NT2/D1 (cell line): Measurements from ENCODE around the gene CCT3.

ENCODE experiments used
- DNase-seq: peaks from one replicate; pipeline ENCODE4 v3.0.0-alpha.2; 2011; ENCODE audit warnings: low read depth, low spot score
- H3K27me3 ChIP-seq: 2 replicates; pipeline ENCODE4 v1.6.0; 2011; ENCODE audit warnings: mild to moderate bottlenecking; ENCODE audit not compliant: insufficient read length, insufficient read depth
- H3K36me3 ChIP-seq: 2 replicates; pipeline ENCODE4 v1.6.1; 2011; ENCODE audit warnings: mild to moderate bottlenecking, low read length, mixed read lengths; ENCODE audit not compliant: insufficient read depth, insufficient read length
- H3K4me1 ChIP-seq: 2 replicates; pipeline ENCODE4 v1.5.1; 2011; ENCODE audit not compliant: insufficient read depth, insufficient read length
- H3K4me3 ChIP-seq: 2 replicates; pipeline ENCODE4 v1.5.1; 2011; ENCODE audit warnings: low read depth; ENCODE audit not compliant: insufficient read length
- H3K9ac ChIP-seq: 2 replicates; pipeline ENCODE4 v1.6.0; 2011; ENCODE audit warnings: low read depth; ENCODE audit not compliant: insufficient read length
- H3K9me3 ChIP-seq: 2 replicates; pipeline ENCODE4 v1.5.1; 2011; ENCODE audit warnings: mild to moderate bottlenecking, low read length; ENCODE audit not compliant: insufficient read depth
- SUZ12 ChIP-seq: IDR thresholded peaks from 2 replicates; pipeline ENCODE4 v1.6.1; 2011; ENCODE audit not compliant: insufficient read length, insufficient read depth; ENCODE audit errors: extremely low read depth
- YY1 ChIP-seq: IDR thresholded peaks from 2 replicates; pipeline ENCODE4 v1.6.1; 2011; ENCODE audit not compliant: insufficient read length, insufficient read depth
- ZNF274 ChIP-seq: IDR thresholded peaks from 2 replicates; pipeline ENCODE4 v1.6.1; 2011; ENCODE audit warnings: mild to moderate bottlenecking, low read depth, low read length

CCT3 gene

GRCh38 chr1:156319664-156320063, 18.4 kb downstream of the CCT3 start:
- DNase-seq = no peak
- Histone ChIP-seq H3K9ac (no peak overlapping the region), H3K36me3 (peaks cover 95% of the 10 kb centered on the region)

DNA sequence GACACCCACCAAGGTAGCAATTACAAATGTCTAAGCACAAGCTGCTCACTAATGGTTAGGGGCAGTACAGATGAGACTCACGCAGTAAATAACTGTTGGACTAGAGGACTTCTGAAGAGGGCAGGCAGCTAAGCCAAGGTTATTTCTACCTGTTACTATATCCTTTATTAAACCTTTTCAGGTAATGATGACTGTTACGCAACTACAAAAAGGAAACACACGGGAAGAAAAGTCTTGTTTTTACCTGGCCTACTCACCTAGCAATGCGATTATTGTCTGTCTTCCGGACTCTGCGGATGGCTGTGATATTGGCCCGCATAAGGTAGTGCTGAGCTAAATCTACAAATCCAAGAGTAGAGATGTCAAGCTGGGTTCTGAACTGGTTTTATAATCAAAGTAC, 21.2 kb downstream of the CCT3 start:
- no peak overlapping the region for H3K9ac ChIP-seq
- H3K4me1 ChIP-seq = no peaks in the 10 kb centered on the region
- no peaks in the 10 kb centered on the region for H3K9me3 ChIP-seq
- H3K27me3 ChIP-seq = no peaks in the 10 kb centered on the region
- DNase-seq = no peak
- no peak overlapping the region for H3K4me3 ChIP-seq
- peaks cover 96% of the 10 kb centered on the region for H3K36me3 ChIP-seq
- no peak for TF ChIP-seq ZNF274
- TF ChIP-seq YY1 = no peak
- no peak for TF ChIP-seq SUZ12

More at GRCh38 chr1:156319664-156320063, 18.4 kb downstream of the CCT3 start:
- no peaks in the 10 kb centered on the region for H3K9me3 ChIP-seq
- H3K27me3 ChIP-seq = no peaks in the 10 kb centered on the region
- TF ChIP-seq SUZ12 (no peak), ZNF274 (no peak), YY1 (no peak)
- H3K4me3 ChIP-seq = no peak overlapping the region
- no peaks in the 10 kb centered on the region for H3K4me1 ChIP-seq

DNA sequence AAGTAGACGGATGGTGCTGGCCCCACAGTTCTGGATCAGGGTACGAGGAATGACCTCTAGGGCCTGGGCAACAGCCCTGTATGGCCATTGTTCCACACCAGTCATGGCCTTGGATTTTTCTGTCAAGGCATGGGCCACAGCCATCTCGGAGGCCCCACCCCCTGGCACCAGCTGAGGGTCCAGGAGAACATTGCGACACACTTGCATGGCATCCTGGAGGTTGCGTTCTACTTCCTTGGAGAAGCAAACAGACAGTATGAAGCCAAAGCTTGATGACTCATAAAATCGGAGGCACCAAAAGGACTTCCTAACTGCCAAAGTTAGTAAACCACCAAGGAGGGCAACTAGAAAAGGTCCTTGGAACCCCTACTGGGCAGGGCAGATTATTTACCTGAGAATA, 27.1 kb downstream of the CCT3 start:
- no peaks in the 10 kb centered on the region for H3K4me1 ChIP-seq
- DNase-seq = no peak
- no peaks in the 10 kb centered on the region for H3K27me3 ChIP-seq
- no peaks in the 10 kb centered on the region for H3K9me3 ChIP-seq
- peaks cover 93% of the 10 kb centered on the region for H3K36me3 ChIP-seq
- no peak overlapping the region for H3K9ac ChIP-seq
- no peak overlapping the region for H3K4me3 ChIP-seq
- TF ChIP-seq YY1 (no peak), ZNF274 (no peak), SUZ12 (no peak)

DNA sequence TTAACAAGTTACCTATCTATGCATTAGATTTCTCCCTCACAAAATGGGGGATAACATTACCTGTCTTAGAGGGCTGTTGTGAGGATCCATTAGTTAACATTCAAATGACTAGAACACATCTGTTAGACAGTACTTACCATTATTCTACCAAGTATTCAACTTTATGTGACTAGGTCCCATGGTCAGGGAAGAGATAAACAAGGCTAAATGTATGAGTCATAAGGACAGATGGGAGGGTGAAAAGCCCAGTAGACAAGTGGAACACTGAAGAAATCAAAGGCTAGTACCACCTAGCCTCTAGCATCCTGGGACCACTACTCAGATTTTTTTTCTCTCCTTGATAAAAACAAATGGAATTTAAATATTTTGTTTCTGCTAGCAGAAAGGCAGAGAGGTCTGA, 30.0 kb downstream of the CCT3 start:
- no peak for TF ChIP-seq ZNF274
- TF ChIP-seq SUZ12 = no peak
- no peak for TF ChIP-seq YY1
- peaks cover 92% of the 10 kb centered on the region for H3K36me3 ChIP-seq
- H3K9me3 ChIP-seq = no peaks in the 10 kb centered on the region
- no peak overlapping the region for H3K9ac ChIP-seq
- H3K27me3 ChIP-seq = no peaks in the 10 kb centered on the region
- DNase-seq = no peak
- H3K4me3 ChIP-seq = no peak overlapping the region
- no peaks in the 10 kb centered on the region for H3K4me1 ChIP-seq

GRCh38 chr1:156305215-156305614, 32.9 kb downstream of the CCT3 start:
- H3K36me3 ChIP-seq = peaks cover 67% of the 10 kb centered on the region
- no peak for TF ChIP-seq SUZ12
- no peak for TF ChIP-seq YY1
- no peak for TF ChIP-seq ZNF274
- H3K9ac ChIP-seq = no peak overlapping the region
- DNase-seq = no peak
- H3K4me3 ChIP-seq = no peak overlapping the region
- H3K27me3 ChIP-seq = no peaks in the 10 kb centered on the region
- no peaks in the 10 kb centered on the region for H3K9me3 ChIP-seq
- H3K4me1 ChIP-seq = no peaks in the 10 kb centered on the region

DNA sequence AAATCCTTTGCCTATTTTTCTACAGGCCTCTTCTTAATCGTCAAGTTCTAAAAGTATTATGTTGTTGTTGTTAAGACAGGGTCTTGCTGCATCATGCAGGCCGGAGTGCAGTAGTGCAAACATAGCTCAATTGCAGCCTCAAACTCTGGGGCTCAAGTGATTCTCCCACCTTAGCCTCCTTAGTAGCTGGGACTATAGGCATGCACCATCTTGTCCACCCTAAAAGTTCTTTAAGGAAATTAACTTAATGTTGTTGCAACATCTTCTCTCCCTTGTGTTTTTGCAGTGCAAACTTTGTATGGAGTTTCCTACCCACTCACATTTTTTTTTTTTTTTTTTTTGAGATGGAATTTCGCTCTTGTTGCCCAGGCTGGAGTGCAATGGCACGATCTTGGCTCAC, 34.9 kb downstream of the CCT3 start:
- no peak for TF ChIP-seq YY1
- Histone ChIP-seq H3K9ac (no peak overlapping the region), H3K36me3 (peaks cover 47% of the 10 kb centered on the region)

DNA sequence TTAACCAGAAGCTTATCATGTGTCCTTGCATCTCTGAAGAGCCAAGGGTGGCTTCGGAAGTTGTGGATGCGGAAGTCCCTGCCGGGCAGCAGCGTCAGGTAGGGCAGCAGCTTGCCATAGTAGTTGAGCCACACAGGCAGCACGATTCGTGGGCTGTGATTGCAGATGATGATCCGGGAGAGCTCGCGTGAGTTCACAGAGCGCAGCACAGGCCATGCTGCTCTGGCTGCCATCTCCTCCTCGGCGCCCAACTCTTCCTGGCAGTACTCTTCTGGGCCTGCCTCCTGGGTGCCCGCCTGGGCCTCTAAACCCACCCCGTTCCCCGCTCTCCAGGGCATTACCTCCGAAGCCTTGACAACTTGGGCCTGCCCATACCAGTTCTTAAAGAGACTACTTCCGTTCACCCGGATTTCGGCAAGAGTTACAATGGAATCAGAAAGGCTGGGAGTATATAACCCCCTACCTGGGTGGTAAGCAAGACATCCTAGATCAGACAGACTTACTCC, 39.2 kb downstream of the CCT3 start, which contains the start of gene VHLL:
TSS of gene VHLL (minus strand) at position 456 of the 506 bp plus-strand sequence. CDS start at position 338, 118 bp downstream.
- no peaks in the 10 kb centered on the region for H3K9me3 ChIP-seq
- H3K27me3 ChIP-seq = no peaks in the 10 kb centered on the region
- TF ChIP-seq ZNF274 (no peak), SUZ12 (no peak), YY1 (no peak)
- H3K9ac ChIP-seq = no peak within 1 kb of the TSS
- no peak for DNase-seq
- H3K36me3 ChIP-seq = peaks cover 16% of the 10 kb centered on the region
- H3K4me3 ChIP-seq = no peak within 1 kb of the TSS
- no peaks in the 10 kb centered on the region for H3K4me1 ChIP-seq

More for the DNA sequence above, 34.9 kb downstream of the CCT3 start:
- Histone ChIP-seq H3K27me3 (no peaks in the 10 kb centered on the region), H3K4me1 (no peaks in the 10 kb centered on the region), H3K4me3 (no peak overlapping the region), H3K9me3 (no peaks in the 10 kb centered on the region)
- DNase-seq = no peak

DNA sequence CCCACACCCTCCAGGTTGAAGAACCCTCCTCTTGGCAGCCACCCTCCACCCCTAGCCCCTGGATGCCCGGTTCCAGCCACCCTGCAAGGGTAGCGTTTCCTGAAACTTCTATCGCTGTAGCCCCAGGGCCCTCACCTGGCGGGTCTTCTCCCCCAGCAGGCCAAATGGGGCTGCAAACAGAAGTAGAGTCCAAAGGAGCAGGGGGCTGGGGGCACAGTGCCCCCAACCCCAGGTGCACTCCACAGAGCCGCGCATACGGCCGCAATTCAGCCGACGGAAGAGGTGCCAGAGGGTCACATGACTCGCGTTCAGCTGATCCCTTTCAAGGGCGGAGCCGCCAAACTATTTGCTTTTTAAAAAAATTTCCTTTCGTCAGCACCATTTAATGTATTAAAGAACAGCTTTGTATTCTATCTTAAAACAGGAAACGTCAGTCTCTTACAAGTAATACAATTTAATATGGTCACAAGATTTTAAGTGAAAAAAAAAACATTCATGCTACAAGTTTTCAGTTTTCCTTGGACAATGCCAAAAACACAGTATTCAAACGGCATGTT, 42.6 kb downstream of the CCT3 start, which contains the start of gene GLMP:
TSS of gene GLMP (minus strand) at position 289 of the 557 bp plus-strand sequence. CDS start at position 255, 34 bp downstream.
- Histone ChIP-seq H3K36me3 (peaks cover 30% of the 10 kb centered on the region), H3K9ac (peak within 1 kb of the TSS; percentile 85), H3K4me3 (peak within 1 kb of the TSS; percentile 82), H3K4me1 (peaks cover 9% of the 10 kb centered on the region), H3K9me3 (no peaks in the 10 kb centered on the region), H3K27me3 (no peaks in the 10 kb centered on the region)
- no peak for TF ChIP-seq SUZ12
- TF ChIP-seq YY1 = no peak
- no peak for TF ChIP-seq ZNF274
- DNase-seq = peak; percentile 44
